ENCODE data around the gene PDZD4. TPM values are rescaled to one million over a fixed set of nuclear protein-coding genes. Genes with fewer than 3 reads are reported as not detected.
A peak's percentile ranks its signal among the peaks of the same experiment; 100 is the strongest.

PDZD4 gene
- total RNA-seq, 2 experiments from 2014 or later: not detected

DNA sequence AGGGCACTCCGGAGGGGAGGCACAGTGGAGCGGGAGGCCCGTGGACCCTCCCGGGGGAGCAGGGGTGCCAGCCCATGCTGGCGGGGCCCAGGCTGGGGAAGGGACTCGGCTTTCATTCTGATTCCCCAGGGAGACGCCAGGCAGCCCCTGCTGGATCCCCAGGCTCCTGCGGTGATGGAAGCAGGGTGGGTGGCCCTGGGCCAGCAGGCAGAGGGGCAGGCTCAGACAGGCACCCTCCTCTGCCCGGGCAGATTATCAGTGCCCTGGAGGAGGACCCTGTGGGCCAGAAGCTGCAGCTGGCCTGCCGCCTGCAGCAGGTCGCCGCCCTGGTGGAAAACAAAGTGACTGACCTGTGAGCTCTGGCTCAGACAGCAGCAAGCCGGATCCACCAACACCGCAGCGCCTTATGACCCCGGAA lies 51.7 kb downstream of the PDZD4 start:
- no peaks in the 10 kb centered on the region for H3K9me3 ChIP-seq (ENCODE audit: low read length)
- ChIA-PET CTCF (ENCODE audit: unreplicated experiment) (no interaction called here), POLR2A (no interaction called here)
- TF ChIP-seq CTCF (conservative IDR thresholded peaks at IDR 0.05; ENCODE audit: low read length) (peak; percentile 41; the same call in 1 of the 2 replicates), EZH2phosphoT487 (IDR thresholded peaks at IDR 0.05; ENCODE audit: borderline replicate concordance, low read depth, low read length) (no peak)
- intact Hi-C loops (cut with micrococcal nuclease; ENCODE audit: unreplicated experiment): no loop called here
- no peaks in the 10 kb centered on the region for H3K9me2 ChIP-seq (ENCODE audit: insufficient read depth, low read length)
- H3K4me2 ChIP-seq (ENCODE audit: low read length): no peak overlapping the region
- H3K79me2 ChIP-seq (ENCODE audit: insufficient read depth, low read depth, low read length): no peaks in the 10 kb centered on the region
- peaks cover 3% of the 10 kb centered on the region for H3K4me1 ChIP-seq (ENCODE audit: insufficient read depth, low read length, poor library complexity, severe bottlenecking)
- no peak overlapping the region for H3K27ac ChIP-seq (ENCODE audit: low read depth, low read length, poor library complexity, severe bottlenecking)
- no peaks in the 10 kb centered on the region for H3K36me3 ChIP-seq (ENCODE audit: insufficient read depth, low read length)
- no peak for DNase-seq (ENCODE audit: low spot score)
- BruUV-seq (replicated peaks): no TSS peak
- H3K4me3 ChIP-seq (ENCODE audit: low read depth, low read length, poor library complexity, severe bottlenecking): no peak overlapping the region
- H4K20me1 ChIP-seq (ENCODE audit: insufficient read depth, low read length): no peaks in the 10 kb centered on the region
- H2AFZ ChIP-seq (ENCODE audit: low read length): no peak overlapping the region

DNA sequence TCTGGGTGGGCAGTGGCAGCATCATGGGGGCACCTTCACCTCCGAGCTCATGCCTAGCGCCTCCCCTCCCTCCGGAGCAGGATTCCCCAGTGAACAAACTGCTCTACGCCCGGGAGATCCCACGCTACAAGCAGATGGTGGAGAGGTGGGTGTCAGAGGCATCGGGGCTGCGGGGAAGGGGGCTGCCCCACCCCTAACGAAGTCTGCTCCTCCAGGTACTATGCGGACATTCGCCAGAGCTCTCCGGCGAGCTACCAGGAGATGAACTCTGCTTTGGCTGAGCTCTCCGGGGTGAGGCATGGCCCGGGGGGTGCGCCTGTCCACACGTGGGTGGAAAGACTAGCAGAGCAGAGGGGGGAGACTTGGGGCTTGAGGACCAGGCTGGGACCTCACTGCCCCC lies 52.2 kb downstream of the PDZD4 start:
- H2AFZ ChIP-seq (ENCODE audit: low read length): no peak overlapping the region
- TF ChIP-seq CTCF (conservative IDR thresholded peaks at IDR 0.05; ENCODE audit: low read length): no peak
- no peak for TF ChIP-seq EZH2phosphoT487 (IDR thresholded peaks at IDR 0.05; ENCODE audit: borderline replicate concordance, low read depth, low read length)
- ChIA-PET POLR2A (no interaction called here), CTCF (ENCODE audit: unreplicated experiment) (no interaction called here)
- H3K79me2 ChIP-seq (ENCODE audit: insufficient read depth, low read depth, low read length): no peaks in the 10 kb centered on the region
- H3K9me3 ChIP-seq (ENCODE audit: low read length): no peaks in the 10 kb centered on the region
- H3K4me3 ChIP-seq (ENCODE audit: low read depth, low read length, poor library complexity, severe bottlenecking): no peak overlapping the region
- no peaks in the 10 kb centered on the region for H3K9me2 ChIP-seq (ENCODE audit: insufficient read depth, low read length)
- no TSS peak for BruUV-seq (replicated peaks)
- no peak overlapping the region for H3K4me2 ChIP-seq (ENCODE audit: low read length)
- peaks cover 3% of the 10 kb centered on the region for H3K4me1 ChIP-seq (ENCODE audit: insufficient read depth, low read length, poor library complexity, severe bottlenecking)
- no peak overlapping the region for H3K27ac ChIP-seq (ENCODE audit: low read depth, low read length, poor library complexity, severe bottlenecking)
- intact Hi-C loops (cut with micrococcal nuclease; ENCODE audit: unreplicated experiment): no loop called here
- DNase-seq (ENCODE audit: low spot score): no peak
- H4K20me1 ChIP-seq (ENCODE audit: insufficient read depth, low read length): no peaks in the 10 kb centered on the region
- H3K36me3 ChIP-seq (ENCODE audit: insufficient read depth, low read length): no peaks in the 10 kb centered on the region

DNA sequence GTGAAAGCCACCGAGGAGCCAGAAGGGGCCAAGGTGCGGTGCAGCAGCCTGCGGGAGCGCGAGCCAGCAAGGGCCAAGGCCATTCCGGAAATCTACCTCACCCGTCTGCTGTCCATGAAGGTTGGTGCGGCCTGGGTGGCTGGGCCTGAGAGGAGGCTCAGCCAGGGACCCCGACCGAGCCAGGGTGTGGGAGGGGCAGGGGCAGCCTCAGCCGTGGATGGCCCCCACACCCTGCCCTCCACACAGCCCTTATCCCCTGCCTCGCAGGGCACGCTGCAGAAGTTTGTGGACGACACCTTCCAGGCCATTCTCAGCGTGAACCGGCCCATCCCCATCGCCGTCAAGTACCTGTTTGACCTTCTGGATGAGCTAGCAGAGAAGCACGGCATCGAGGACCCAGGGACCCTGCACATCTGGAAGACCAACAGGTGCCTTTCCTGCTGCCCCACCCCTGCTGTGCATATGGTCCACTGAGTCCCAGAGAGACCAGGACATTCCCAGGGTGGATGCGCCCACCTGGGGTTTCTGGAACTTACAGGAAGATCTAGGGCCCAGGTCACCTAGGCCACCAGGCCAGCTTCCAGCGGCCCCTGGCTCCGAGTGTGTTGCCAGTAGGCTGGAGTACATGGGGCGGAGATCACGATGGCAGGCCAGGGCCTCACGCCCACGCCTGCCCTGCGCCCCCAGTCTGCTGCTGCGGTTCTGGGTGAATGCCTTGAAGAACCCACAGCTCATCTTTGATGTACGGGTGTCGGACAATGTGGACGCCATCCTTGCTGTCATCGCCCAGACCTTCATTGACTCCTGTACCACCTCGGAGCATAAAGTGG lies 52.9 kb downstream of the PDZD4 start:
- H3K9me2 ChIP-seq (ENCODE audit: insufficient read depth, low read length): no peaks in the 10 kb centered on the region
- no peaks in the 10 kb centered on the region for H4K20me1 ChIP-seq (ENCODE audit: insufficient read depth, low read length)
- intact Hi-C loops (cut with micrococcal nuclease; ENCODE audit: unreplicated experiment): no loop called here
- peaks cover 3% of the 10 kb centered on the region for H3K4me1 ChIP-seq (ENCODE audit: insufficient read depth, low read length, poor library complexity, severe bottlenecking)
- no peaks in the 10 kb centered on the region for H3K9me3 ChIP-seq (ENCODE audit: low read length)
- H3K4me3 ChIP-seq (ENCODE audit: low read depth, low read length, poor library complexity, severe bottlenecking): no peak overlapping the region
- no peak for TF ChIP-seq CTCF (conservative IDR thresholded peaks at IDR 0.05; ENCODE audit: low read length)
- TF ChIP-seq EZH2phosphoT487 (IDR thresholded peaks at IDR 0.05; ENCODE audit: borderline replicate concordance, low read depth, low read length): no peak
- H3K79me2 ChIP-seq (ENCODE audit: insufficient read depth, low read depth, low read length): no peaks in the 10 kb centered on the region
- H2AFZ ChIP-seq (ENCODE audit: low read length): no peak overlapping the region
- POLR2A ChIA-PET: no interaction called here
- H3K27ac ChIP-seq (ENCODE audit: low read depth, low read length, poor library complexity, severe bottlenecking): no peak overlapping the region
- no peaks in the 10 kb centered on the region for H3K36me3 ChIP-seq (ENCODE audit: insufficient read depth, low read length)
- no TSS peak for BruUV-seq (replicated peaks)
- DNase-seq (ENCODE audit: low spot score): no peak
- CTCF ChIA-PET (ENCODE audit: unreplicated experiment): no interaction called here
- H3K4me2 ChIP-seq (ENCODE audit: low read length): no peak overlapping the region

All from OCI-LY7 (cell line).